IPS DF 6.9 (cell line): ENCODE measurements around the gene ASB7.
"Not testable (repeated sequence)": the region's sequence is repeated elsewhere in the genome, so short reads cannot be mapped to it uniquely, and the experiment has no call there.

ENCODE experiments used
- DNase-seq: peaks from one replicate; pipeline ENCODE4 v3.0.0-alpha.2; 2013; ENCODE audit warnings: low read depth, low spot score
- H3K27ac ChIP-seq: one replicate; pipeline ENCODE4 v1.5.1; 2013; ENCODE audit warnings: low read length, control low read depth
- H3K27me3 ChIP-seq: 2 replicates; pipeline ENCODE4 v1.6.1; 2013; ENCODE audit warnings: mild to moderate bottlenecking, low read length; ENCODE audit not compliant: control insufficient read depth, insufficient read depth
- H3K36me3 ChIP-seq: 2 replicates; pipeline ENCODE4 v1.6.1; 2013; ENCODE audit warnings: low read length; ENCODE audit not compliant: control insufficient read depth, insufficient read depth
- H3K4me1 ChIP-seq: 2 replicates; pipeline ENCODE4 v1.6.1; 2013; ENCODE audit warnings: low read length; ENCODE audit not compliant: control insufficient read depth, insufficient read depth
- H3K4me3 ChIP-seq: 2 replicates; pipeline ENCODE4 v1.5.1; 2013; ENCODE audit warnings: mild to moderate bottlenecking, low read length
- H3K9me3 ChIP-seq: 2 replicates; pipeline ENCODE4 v1.6.1; 2013; ENCODE audit warnings: low read length, inconsistent platforms; ENCODE audit not compliant: control insufficient read depth, insufficient read depth
- WGBS: extraction: QIAGEN DNeasy Blood & Tissue Kit; methylation state at CpG from one replicate; pipeline ENCODE4 v1.1.7; 2013; ENCODE audit warnings: mixed read lengths, missing lambda C conversion rate; ENCODE audit not compliant: insufficient read length, insufficient coverage; 5-methylcytosine and 5-hydroxymethylcytosine counted together

The ASB7 gene

DNA sequence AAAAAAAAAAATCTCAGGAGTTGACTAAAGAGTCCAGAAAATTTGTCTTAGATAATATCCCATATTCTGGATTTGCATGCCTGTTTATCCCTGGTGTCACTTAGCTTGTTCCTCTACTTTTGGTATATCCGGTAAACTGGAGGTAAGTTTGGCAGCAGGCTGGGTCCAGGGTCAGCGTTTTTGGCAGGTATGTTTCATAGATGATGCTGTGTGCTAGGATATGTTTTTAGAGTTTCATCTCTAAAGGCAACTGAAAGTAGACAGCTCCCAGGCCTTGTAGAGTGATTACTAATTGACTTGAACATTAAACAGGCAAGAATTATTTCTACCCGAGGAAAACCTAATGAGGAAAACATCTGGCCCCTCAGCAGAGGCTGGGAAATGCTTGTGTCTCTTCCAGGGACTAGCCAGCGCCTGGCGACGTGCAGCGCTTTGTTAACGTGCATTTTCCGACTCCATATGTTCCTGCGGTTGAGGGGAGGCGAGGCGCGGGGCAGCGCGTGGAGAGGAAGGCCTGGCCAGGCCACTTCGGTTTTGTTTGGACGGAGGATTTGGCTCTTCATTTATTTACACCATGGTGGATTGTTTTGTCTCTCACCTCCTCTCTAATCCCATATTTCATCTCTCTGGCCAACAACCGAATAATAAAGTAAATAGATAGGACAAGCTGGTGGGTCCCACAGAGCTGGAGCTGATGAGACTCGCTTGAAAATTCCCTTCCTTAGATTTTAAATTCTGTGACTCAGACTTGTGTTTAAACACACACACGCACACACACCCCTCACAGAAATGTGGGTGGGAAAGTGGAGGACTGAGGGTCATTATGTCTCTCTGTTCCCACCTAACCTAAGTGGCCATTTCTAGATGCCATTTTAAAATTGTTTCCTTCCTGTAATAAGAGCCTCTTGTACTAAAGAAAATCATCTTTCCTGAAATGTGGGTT is 65.3 kb downstream of the ASB7 start:
- Histone ChIP-seq H3K36me3 (no peaks in the 10 kb centered on the region), H3K4me3 (no peak overlapping the region), H3K9me3 (no peaks in the 10 kb centered on the region), H3K27me3 (no peaks in the 10 kb centered on the region), H3K4me1 (0 out of 2 replicates have a peak, but pooled peaks cover 1% of the 10 kb centered on the region), H3K27ac (no peak overlapping the region)
- DNase-seq: no peak
- no CpG with 5 or more reads among the region's 20 CpGs for WGBS

- Histone ChIP-seq H3K36me3 (no peaks in the 10 kb centered on the region), H3K4me3 (no peak overlapping the region), H3K27ac (no peak overlapping the region), H3K4me1 (0 out of 2 replicates have a peak, but pooled peaks cover 1% of the 10 kb centered on the region), H3K9me3 (no peaks in the 10 kb centered on the region), H3K27me3 (no peaks in the 10 kb centered on the region)
- DNase-seq: no peak
- WGBS: no CpG with 5 or more reads among the region's 7 CpGs
These were observed 66.0 kb downstream of the ASB7 start for GRCh38 chr15:100668348-100668745.

DNA sequence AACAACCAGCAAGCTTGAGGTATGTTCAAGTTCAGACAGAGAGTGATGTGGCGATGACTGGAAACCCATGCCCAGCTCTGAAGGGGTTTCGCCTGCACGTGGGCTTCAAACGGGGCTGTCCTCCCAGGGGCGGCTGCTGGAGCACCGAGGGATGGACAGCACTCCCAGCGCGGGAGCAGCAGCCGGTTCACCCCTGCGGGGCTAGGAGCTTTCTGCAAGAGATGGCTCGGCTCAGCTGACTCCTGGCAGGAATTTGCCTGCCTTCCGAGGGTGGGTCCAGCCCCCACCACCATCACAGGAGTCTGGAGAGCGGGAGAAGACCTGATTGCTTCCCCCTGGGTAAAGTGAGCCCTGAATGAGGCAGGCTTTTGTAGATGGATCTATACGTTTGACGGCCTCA is 66.9 kb downstream of the ASB7 start:
- Histone ChIP-seq H3K4me1 (0 out of 2 replicates have a peak, but pooled peaks cover 1% of the 10 kb centered on the region), H3K27ac (no peak overlapping the region), H3K4me3 (no peak overlapping the region), H3K36me3 (no peaks in the 10 kb centered on the region), H3K27me3 (no peaks in the 10 kb centered on the region), H3K9me3 (no peaks in the 10 kb centered on the region)
- no CpG with 5 or more reads among the region's 15 CpGs for WGBS
- no peak for DNase-seq

DNA sequence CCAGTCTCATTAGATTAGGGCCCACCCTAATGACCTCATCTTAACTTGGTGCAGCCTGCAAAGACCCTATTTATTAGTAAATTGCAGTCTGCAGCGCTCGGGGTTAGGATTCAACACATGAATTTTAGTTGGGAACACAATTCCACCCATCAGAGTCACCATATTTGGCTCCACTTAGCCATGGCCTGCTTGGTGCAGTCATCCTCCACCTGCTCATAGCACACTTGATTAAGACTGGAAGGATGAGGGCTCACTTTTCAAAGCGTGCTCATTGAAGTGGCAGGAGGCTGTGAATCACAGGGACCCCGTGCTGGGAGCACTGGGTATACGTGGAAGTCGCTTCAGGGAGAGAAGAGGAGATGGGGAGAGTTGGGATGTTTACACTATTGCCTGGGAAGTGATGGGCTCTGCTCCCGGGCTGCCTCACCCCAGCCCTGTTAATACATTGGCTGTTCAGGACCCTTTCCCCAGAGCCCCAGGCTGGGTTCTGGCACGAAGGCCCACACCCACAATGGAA is 68.2 kb downstream of the ASB7 start:
- no peaks in the 10 kb centered on the region for H3K36me3 ChIP-seq
- H3K27me3 ChIP-seq: no peaks in the 10 kb centered on the region
- no peak overlapping the region for H3K4me3 ChIP-seq
- no peaks in the 10 kb centered on the region for H3K9me3 ChIP-seq
- no CpG with 5 or more reads among the region's 8 CpGs for WGBS
- no peak for DNase-seq
- H3K27ac ChIP-seq: no peak overlapping the region
- 0 out of 2 replicates have a peak, but pooled peaks cover 1% of the 10 kb centered on the region for H3K4me1 ChIP-seq

- Histone ChIP-seq H3K4me1 (0 out of 2 replicates have a peak, but pooled peaks cover 1% of the 10 kb centered on the region), H3K27me3 (no peaks in the 10 kb centered on the region), H3K27ac (no peak overlapping the region), H3K4me3 (no peak overlapping the region), H3K36me3 (no peaks in the 10 kb centered on the region), H3K9me3 (no peaks in the 10 kb centered on the region)
- no peak for DNase-seq
- WGBS: no CpG with 5 or more reads among the region's 15 CpGs
These were observed 68.8 kb downstream of the ASB7 start for GRCh38 chr15:100671124-100671680.

DNA sequence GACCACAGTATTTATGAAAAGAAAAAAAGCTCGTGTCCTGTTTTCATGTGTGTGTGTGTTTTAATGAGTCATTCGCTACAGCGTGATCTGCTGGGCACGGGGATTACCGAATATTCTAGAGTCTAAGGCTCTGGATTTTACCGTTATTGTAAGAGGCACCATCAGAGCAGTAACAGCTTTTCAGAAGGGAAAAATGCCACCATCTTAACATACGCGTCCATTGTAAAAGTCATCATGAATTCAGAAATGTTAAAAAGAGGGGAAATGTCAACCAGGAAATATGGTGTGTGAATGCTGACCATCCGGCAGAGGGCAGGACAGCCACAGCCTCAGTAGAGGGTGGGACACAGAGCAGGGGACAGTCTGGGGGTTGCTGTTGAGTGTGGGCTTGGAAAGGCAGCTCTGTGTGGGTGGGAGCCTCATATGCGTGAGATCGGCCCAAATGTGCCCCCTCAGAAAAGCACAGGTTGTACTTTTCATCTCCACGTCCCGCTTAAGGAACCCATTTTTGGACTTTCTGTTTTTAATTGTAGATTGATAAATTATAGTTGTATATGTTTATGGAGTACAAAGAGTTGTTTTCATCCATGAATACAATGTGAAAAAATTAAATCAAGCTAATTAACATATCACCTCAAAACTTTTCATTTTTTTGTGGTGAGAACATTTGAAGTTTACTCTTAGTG is 69.6 kb downstream of the ASB7 start:
- Histone ChIP-seq H3K4me3 (no peak overlapping the region), H3K27ac (no peak overlapping the region), H3K36me3 (no peaks in the 10 kb centered on the region), H3K4me1 (0 out of 2 replicates have a peak, but pooled peaks cover 1% of the 10 kb centered on the region), H3K9me3 (no peaks in the 10 kb centered on the region), H3K27me3 (no peaks in the 10 kb centered on the region)
- peak; percentile 2 for DNase-seq
- no CpG with 5 or more reads among the region's 13 CpGs for WGBS

DNA sequence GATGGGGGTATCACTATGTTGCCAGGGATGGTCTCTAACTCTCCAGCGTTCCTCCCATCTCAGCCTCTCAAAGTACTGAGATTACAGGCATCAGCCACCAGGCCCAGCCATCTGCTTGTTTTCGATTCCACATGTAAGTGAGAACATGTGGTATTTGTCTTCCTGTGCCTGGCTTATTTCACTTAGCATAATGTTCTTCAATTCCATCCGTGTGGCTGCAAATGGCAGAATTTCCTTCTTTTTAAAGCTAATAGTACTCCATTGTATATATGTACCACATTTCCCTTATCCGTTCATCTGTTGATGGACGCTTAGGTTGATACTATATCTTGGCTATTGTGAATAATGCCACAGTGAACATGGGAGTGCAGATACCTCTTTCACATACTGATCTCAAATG is 70.6 kb downstream of the ASB7 start:
- no peak overlapping the region for H3K27ac ChIP-seq
- no peak for DNase-seq
- no peaks in the 10 kb centered on the region for H3K36me3 ChIP-seq
- H3K27me3 ChIP-seq: no peaks in the 10 kb centered on the region
- H3K4me3 ChIP-seq: no peak overlapping the region
- 0 out of 2 replicates have a peak, but pooled peaks cover 1% of the 10 kb centered on the region for H3K4me1 ChIP-seq
- H3K9me3 ChIP-seq: no peaks in the 10 kb centered on the region
- no CpG with 5 or more reads among the region's 5 CpGs for WGBS

DNA sequence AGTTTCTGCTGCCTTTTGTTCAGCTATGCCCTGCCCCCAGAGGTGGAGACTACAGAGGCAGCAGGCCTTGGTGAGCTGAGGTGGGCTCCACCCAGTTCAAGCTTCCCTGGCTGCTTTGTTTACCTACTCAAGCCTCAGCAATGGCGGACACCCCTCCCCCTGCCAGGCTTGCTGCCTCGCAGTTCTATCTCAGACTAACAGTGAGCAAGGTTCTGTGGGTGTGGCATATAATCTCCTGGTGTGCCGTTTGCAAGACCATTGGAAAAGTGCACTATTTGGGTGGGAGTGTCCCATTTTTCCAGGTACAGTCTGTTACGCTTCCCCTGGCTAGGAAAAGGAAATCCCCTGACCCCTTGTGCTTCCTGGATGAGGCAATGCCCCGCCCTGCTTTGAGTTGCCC is 76.8 kb downstream of the ASB7 start:
- not testable (repeated sequence) for H3K36me3 ChIP-seq, H3K9me3 ChIP-seq, H3K27me3 ChIP-seq, H3K4me3 ChIP-seq, H3K27ac ChIP-seq, DNase-seq, H3K4me1 ChIP-seq
- WGBS: no CpG with 5 or more reads among the region's 5 CpGs

DNA sequence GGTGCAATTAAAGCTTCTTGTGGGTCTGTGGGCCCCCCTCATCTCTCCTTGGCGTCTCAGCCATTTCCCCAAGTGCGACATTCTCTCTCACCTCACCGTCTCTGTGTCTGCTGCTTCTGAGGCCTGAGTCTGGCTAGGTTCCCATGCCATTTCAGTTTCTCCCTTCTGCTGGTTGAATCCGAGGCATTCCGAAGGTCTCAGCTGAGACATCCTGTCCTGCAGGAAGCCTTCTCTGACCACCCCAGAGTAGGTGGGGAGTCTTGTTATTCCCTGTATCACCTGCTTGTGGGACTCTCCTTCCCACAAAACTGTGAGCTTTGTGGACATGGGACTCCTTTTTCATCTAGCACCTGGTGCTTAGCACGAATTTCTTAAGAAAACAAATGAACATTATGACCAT is 78.3 kb downstream of the ASB7 start:
- DNase-seq: no peak
- Histone ChIP-seq H3K27ac (no peak overlapping the region), H3K4me3 (no peak overlapping the region), H3K9me3 (peaks cover 2% of the 10 kb centered on the region; the same call in 1 of the 2 replicates), H3K27me3 (no peaks in the 10 kb centered on the region), H3K36me3 (no peaks in the 10 kb centered on the region), H3K4me1 (no peaks in the 10 kb centered on the region)
- no CpG with 5 or more reads among the region's 6 CpGs for WGBS

DNA sequence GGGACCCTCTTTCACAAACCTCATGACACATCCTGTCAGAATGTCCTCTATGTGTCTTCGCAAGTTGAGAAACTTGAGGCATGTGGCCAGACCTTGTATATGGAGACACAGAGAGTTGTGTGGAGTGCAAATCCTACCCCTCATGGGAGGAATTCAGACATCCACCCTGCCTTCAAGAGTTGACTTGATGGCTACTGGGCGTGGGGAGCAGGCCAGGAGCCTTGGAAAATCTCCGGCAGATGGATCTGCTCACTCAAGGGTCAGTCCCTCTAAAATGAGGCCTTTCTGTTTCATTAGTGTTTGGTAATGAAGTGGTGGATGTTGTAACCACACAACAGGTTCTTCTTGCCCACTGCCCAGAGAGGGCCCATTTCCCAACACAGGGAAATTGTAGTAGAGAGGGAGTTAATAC is 79.0 kb downstream of the ASB7 start:
- Histone ChIP-seq H3K27ac (no peak overlapping the region), H3K36me3 (no peaks in the 10 kb centered on the region), H3K9me3 (peaks cover 2% of the 10 kb centered on the region; the same call in 1 of the 2 replicates), H3K27me3 (no peaks in the 10 kb centered on the region), H3K4me1 (no peaks in the 10 kb centered on the region), H3K4me3 (no peak overlapping the region)
- no CpG with 5 or more reads among the region's 3 CpGs for WGBS
- no peak for DNase-seq
